Kidney (tissue), 14 donors: ENCODE data around the gene XYLT1. TPM values are rescaled to one million over a fixed set of nuclear protein-coding genes. Genes with fewer than 3 reads are reported as not detected.

Experiments used
- DNase-seq, 5 donors: peaks; one replicate each; pipeline ENCODE4 v3.0.0-alpha.2; 2013 to 2020
- FAIRE-seq: peaks from 2 replicates; lab custom pipeline; 2012; peaks lifted over from hg19 to GRCh38; lab: Jason Lieb, UNC
- H3K27ac ChIP-seq, 2 donors: one replicate each; pipeline ENCODE4 v1.7.0; 2013; ENCODE audit warnings: low read depth in 2 of 2, low read length in 2 of 2, inconsistent platforms in 1 of 2
- H3K27me3 ChIP-seq: one replicate; pipeline ENCODE4 v1.7.1; 2013; ENCODE audit warnings: low read length, inconsistent platforms; ENCODE audit not compliant: control insufficient read depth, insufficient read depth
- H3K36me3 ChIP-seq, 3 donors: one replicate each; pipeline versions ENCODE4 v1.7.0 to v1.7.1; 2013; ENCODE audit warnings: low read length in 3 of 3, control low read depth in 1 of 3, inconsistent platforms in 1 of 3; ENCODE audit not compliant: insufficient read depth in 3 of 3, control insufficient read depth in 2 of 3
- H3K4me1 ChIP-seq, 3 donors: one replicate each; pipeline versions ENCODE4 v1.7.0 to v1.7.1; 2013; ENCODE audit warnings: low read length in 3 of 3, inconsistent platforms in 1 of 3, low read depth in 1 of 3; ENCODE audit not compliant: control insufficient read depth in 2 of 3, insufficient read depth in 2 of 3
- H3K4me3 ChIP-seq, 3 donors: one replicate each; pipeline versions ENCODE4 v1.7.0 to v1.8.1; 2013; ENCODE audit warnings: low read length in 3 of 3, control low read depth in 1 of 3, inconsistent platforms in 1 of 3
- H3K9ac ChIP-seq, 3 donors: one replicate each; pipeline versions ENCODE4 v1.7.0 to v1.7.1; 2013; ENCODE audit warnings: low read length in 3 of 3, control low read depth in 1 of 3, inconsistent platforms in 1 of 3
- H3K9me3 ChIP-seq, 3 donors: one replicate each; pipeline versions ENCODE4 v1.7.0 to v1.7.1; 2013; ENCODE audit warnings: low read length in 3 of 3, control low read depth in 1 of 3, inconsistent platforms in 1 of 3; ENCODE audit not compliant: control insufficient read depth in 2 of 3, insufficient read depth in 1 of 3
- intact Hi-C: fragments of 100-400 bp; cut with DNase I; formaldehyde crosslinking; loops from one replicate; pipeline ENCODE4 v1.11.1; 2022
- polyA plus RNA-seq: library from polyadenylated mRNA; stranded (reverse); fragments of 350-450 nt; fragmentation: Illumina TruSeq; extraction: RNeasy Lipid Tissue Mini Kit (QIAGEN cat#74804); gene quantifications from one replicate; pipeline ENCODE4 v1.2.3, GENCODE V29; 2014; ENCODE audit warnings: low read depth, low replicate concordance; ENCODE audit not compliant: insufficient read depth
- total RNA-seq: library from RNA; stranded (reverse); fragmentation: NEBNext Ultra II Directional; extraction: Animal tissue kit (Norgen Biotek cat#: 25700); gene quantifications from one replicate; pipeline ENCODE4 v1.2.1, GENCODE V29; 2021
- TF ChIP-seq, protein P1 (sequence below): IDR thresholded peaks from 3 replicates; pipeline ENCODE4 v1.5.1; 2012; ENCODE audit warnings: mild to moderate bottlenecking, moderate library complexity, borderline replicate concordance; ENCODE audit not compliant: insufficient read depth; ENCODE audit errors: extremely low read depth
- donor health status: control.
- donor health status: control.
- donor health status: control.
- donor health status: control.
- donor health status: control.
- donor health status: DM: yes; HTN: yes; CAD: no.
- donor health status: Normal renal cell carcinoma (clear cell type).

Gene XYLT1
- total and polyA plus RNA-seq, 2 donors from 2014 or later = 0.52 to 7.6 TPM

- Histone ChIP-seq H3K4me3 (no peak overlapping the region), H3K36me3 (no peaks in the 10 kb centered on the region), H3K4me1 (peaks cover 0 to 11% (median 0%) of the 10 kb centered on the region in 3 donors), H3K27ac (no peak overlapping the region), H3K9me3 (no peaks in the 10 kb centered on the region), H3K9ac (no peak overlapping the region), H3K27me3 (no peaks in the 10 kb centered on the region)
- no peak for DNase-seq
- TF ChIP-seq, protein P1, sequence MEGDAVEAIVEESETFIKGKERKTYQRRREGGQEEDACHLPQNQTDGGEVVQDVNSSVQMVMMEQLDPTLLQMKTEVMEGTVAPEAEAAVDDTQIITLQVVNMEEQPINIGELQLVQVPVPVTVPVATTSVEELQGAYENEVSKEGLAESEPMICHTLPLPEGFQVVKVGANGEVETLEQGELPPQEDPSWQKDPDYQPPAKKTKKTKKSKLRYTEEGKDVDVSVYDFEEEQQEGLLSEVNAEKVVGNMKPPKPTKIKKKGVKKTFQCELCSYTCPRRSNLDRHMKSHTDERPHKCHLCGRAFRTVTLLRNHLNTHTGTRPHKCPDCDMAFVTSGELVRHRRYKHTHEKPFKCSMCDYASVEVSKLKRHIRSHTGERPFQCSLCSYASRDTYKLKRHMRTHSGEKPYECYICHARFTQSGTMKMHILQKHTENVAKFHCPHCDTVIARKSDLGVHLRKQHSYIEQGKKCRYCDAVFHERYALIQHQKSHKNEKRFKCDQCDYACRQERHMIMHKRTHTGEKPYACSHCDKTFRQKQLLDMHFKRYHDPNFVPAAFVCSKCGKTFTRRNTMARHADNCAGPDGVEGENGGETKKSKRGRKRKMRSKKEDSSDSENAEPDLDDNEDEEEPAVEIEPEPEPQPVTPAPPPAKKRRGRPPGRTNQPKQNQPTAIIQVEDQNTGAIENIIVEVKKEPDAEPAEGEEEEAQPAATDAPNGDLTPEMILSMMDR = no peak
- intact Hi-C loops = no loop called here
- FAIRE-seq = no peak
Observed at GRCh38 chr16:17370223-17370707, 100.5 kb downstream of the XYLT1 start.

DNA sequence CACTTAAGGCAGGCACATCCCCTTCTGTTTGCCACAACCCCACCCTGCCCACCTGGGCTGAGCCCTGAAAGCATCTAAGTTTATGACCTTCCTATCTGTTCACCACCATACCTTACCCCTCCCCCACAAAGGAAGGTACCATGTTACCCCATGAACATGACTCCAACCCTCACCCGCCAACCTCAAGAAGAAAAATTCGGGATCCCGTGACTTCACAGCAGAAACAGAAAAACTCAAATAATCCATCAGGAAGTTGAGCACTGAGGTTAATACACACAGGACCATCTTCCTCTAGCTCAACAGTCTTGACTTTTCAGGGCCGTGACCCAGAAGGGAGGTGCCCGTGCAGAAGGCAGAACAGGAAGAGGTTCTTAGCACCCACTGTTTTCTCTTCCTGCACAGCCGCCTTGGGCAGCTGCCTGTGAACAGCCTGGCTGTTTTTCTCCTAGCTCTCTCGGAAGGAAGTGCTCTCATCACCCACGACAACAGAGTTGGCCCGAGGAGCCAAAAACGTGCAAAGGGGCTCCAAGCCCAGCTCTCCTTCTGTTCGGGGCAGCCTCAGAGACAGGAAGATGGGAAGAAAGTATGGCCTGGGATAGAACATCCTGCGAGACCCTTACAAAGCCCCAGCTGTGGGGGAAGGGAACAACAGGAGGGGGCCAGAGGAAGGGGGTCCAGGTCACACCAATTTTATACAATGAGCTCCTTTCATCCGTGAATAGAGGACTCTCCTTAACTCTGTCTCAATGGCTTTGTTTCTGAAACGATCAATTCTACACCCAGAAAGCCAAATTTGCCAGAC lies 101.1 kb downstream of the XYLT1 start:
- TF ChIP-seq, protein P1 = no peak
- no peaks in the 10 kb centered on the region for H3K27me3 ChIP-seq
- H3K9ac ChIP-seq = no peak overlapping the region
- no peaks in the 10 kb centered on the region for H3K9me3 ChIP-seq
- no peaks in the 10 kb centered on the region for H3K36me3 ChIP-seq
- FAIRE-seq = no peak
- H3K27ac ChIP-seq = peak overlapping the region in 1 of 2 donors; percentile 55
- H3K4me3 ChIP-seq = no peak overlapping the region
- intact Hi-C loops = no loop called here
- peaks cover 0 to 8% (median 2%) of the 10 kb centered on the region in 3 donors for H3K4me1 ChIP-seq
- peak in 2 of 5 donors; percentile 64 to 85 for DNase-seq

- Histone ChIP-seq H3K4me1 (peaks cover 0 to 10% (median 3%) of the 10 kb centered on the region in 3 donors), H3K27me3 (no peaks in the 10 kb centered on the region), H3K27ac (no peak overlapping the region), H3K36me3 (no peaks in the 10 kb centered on the region), H3K9me3 (no peaks in the 10 kb centered on the region), H3K4me3 (no peak overlapping the region), H3K9ac (no peak overlapping the region)
- DNase-seq = no peak
- intact Hi-C loops = no loop called here
- TF ChIP-seq, protein P1 = no peak
- FAIRE-seq = no peak
Observed at GRCh38 chr16:17368951-17369350, 101.8 kb downstream of the XYLT1 start.
